NK-92 (cell line): ENCODE measurements around the gene SLC22A16.

Experiments used
- DNase-seq: peaks from one replicate; lab custom pipeline; 2025; ENCODE audit not compliant: unreplicated experiment; lab: John Stamatoyannopoulos, UW

SLC22A16 gene

DNA sequence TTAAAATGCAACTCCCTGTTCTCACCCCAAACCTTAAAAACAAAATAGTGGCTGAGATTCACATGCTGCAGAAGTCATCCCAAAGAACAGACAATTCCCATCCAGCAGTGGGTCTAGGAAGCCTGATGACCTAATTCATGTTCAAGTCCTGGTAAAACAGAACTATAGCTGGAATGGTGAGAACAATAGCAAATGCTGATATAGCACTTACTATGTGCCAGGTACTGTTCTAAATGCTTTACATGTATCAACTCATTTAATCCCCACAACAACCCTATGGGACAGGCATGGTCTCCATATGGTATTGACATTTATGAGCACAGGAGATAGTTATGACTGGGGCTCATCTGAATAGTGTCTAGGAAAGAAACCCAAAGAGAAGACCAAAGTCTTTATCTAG is 66.6 kb downstream of the SLC22A16 start:
- DNase-seq = no peak

- no peak for DNase-seq
Observed at GRCh38 chr6:110408901-110409300, 67.5 kb downstream of the SLC22A16 start.

DNA sequence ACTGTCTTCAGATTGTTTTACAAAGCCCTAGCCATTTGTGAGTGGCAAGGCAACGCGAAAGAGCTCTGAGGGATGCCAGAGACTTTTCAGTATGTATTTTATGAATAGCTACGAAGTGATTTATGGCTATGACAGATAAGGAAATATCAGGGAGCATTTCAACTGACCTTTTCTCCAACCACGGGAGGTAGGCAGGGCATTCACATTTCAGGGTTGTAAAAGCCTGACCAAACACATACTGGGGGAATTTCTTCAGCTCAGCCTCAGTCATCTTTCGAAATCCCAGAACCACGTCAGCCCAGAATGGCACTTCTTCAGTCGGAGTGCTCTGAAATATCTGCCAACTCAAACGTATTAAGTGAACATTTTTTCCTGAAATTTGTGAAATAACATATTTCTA is 71.8 kb downstream of the SLC22A16 start:
- no peak for DNase-seq

- no peak for DNase-seq
Observed at GRCh38 chr6:110401585-110402176, 74.7 kb downstream of the SLC22A16 start.

DNA sequence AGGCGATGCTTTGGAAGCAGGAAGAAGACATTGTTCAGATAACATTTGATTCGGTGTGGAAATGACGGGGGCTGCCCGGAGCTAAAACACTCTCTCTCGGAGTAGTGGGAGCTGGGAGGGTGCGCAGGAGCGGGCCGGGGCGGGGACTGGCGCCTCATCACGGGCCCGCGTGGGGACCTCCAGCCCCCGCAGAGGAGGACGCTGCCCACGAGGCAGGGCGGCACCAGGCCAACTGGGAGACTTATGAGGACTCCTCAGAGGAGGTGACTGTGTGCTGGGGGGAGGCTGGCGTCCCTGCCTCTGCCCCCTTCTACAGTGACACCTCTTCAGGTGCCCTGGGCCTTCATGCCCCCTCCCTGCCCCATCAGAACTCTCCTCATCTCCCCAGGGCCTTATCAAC is 76.2 kb downstream of the SLC22A16 start:
- no peak for DNase-seq

GRCh38 chr6:110399219-110400071 is 77.0 kb downstream of the SLC22A16 start:
- DNase-seq = no peak

DNA sequence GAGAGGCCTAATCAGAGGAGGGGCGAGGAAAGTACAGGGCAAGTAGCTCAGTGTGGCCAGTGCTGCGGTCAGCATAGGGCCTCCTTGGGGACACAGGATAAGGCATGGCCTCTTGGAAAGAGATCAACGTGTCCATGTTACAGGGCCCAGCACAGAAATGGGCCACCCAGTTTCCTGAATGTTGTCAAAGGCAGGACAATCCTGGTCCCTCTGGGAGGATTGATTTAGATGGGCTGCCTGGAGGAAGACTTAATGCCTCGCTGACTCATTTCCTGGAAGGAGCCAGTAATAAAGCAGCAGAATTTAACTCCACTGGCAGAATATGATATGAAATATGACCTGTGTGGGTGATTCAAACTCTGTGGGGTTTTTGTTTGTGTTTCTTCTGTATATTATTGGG is 77.6 kb downstream of the SLC22A16 start:
- DNase-seq = no peak

- no peak for DNase-seq
Observed at GRCh38 chr6:110395221-110395620, 81.2 kb downstream of the SLC22A16 start.

- no peak for DNase-seq
Observed at GRCh38 chr6:110394409-110394808, 82.0 kb downstream of the SLC22A16 start.

- DNase-seq = no peak
Observed at GRCh38 chr6:110392727-110393126, 83.7 kb downstream of the SLC22A16 start.

DNA sequence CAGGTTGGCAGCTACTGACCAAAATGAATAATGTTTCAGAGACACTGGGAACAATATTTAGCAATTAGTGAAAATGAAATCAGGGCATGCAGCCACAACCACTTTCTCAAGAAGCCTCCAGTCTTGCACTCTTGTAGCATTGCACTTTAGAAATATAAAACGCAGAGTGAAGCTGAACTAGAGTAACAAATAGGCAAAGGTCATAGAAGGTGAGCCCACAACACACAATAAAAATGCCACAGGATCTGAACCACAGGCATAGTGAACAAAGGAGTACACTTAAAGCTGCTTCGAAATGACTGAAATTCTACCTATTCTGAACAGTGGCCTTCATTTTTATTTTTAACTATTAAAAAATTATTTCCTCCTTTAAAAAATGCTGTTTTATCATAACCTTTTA is 86.0 kb downstream of the SLC22A16 start:
- no peak for DNase-seq

DNA sequence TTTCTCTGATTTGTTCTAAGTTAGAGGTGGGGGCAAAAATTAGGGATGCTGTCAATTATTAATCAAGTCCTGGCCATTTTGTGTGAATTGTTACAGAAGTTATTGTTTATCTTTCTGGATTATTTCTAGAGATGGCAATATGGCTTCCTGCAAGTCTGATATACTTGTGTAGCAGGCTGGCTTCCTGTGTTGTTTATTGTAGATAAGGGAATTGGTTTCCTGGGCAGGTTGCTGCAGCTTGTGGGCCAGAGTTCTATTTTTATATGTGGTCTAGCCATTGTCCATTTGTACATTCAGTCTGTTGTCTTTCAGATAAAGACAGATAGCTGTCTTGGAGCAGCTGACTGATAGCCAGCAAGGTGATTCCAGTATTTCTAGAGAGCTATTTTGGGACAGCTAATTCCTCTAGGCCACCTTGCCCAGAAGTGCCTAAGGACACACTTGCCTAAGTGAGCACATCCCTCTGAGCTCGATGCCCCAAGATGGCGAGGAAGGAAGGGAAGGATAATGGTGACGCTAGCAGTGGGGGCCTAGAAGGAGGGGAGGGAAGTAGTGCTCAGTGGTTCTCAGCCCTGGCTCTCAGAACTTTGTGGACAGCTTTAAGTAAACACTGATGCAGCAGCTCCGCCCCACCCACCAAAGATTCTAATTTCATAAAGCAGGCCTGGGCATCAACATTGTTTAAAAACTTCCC is 86.6 kb downstream of the SLC22A16 start:
- DNase-seq = no peak

DNA sequence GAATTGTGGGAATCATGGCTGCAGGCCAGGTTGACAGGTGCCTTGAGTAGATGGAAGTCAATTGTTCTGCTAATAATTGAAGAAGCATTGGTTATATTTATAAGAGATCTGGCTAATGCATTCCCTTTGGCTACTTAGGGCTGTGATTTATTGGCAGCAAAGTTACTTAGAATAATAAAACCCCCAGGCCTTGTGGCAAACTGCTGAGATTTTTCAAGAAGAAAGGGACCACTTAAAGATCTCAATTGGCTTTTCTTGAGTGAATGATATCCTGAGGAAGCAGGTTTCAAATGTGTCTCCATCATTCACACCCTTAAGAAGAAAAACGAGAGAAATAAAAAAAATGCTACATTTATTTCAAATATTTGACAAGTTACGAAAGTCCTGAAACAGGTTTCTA is 88.4 kb downstream of the SLC22A16 start:
- no peak for DNase-seq

DNA sequence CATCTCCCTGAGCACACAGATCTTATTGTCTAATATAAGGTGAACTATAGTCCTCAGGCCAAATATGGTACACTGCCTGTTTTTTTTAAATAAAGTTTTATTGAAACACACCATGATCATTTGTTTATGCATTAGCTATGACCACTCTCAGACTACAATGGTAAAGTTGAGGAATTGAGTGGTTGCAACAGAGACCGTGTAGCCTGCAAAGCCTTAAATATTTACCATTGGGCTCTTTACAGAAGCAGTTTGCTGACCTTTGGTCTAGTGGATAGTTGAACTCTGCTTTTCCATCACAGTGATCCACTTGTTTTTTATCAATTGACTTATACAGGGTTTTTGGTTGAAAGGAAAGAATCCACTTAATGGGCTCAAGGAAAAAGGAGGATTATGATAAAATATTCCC is 91.0 kb downstream of the SLC22A16 start:
- no peak for DNase-seq

- DNase-seq = no peak
Observed at GRCh38 chr6:110378552-110378951, 97.9 kb downstream of the SLC22A16 start.
